PFSK-1 (cell line): ENCODE measurements around the gene TMEM54.

Experiments
- FOXP2 ChIP-seq: optimal IDR thresholded peaks from 2 replicates; pipeline ENCODE3; 2011; ENCODE audit warnings: borderline replicate concordance, control low read depth, inconsistent platforms; ENCODE audit not compliant: insufficient read depth; ENCODE audit errors: extremely low read length, extremely low read depth
- POLR2AphosphoS5 ChIP-seq: IDR thresholded peaks from 2 replicates; pipeline ENCODE4 v1.6.1; 2012; ENCODE audit warnings: low read depth, mild to moderate bottlenecking, control low read depth, low read length, moderate library complexity
- SIN3A ChIP-seq: IDR thresholded peaks from 2 replicates; pipeline ENCODE4 v1.6.1; 2012; ENCODE audit warnings: mild to moderate bottlenecking, low read length, moderate library complexity, borderline replicate concordance; ENCODE audit not compliant: insufficient read depth
- TAF1 ChIP-seq: IDR thresholded peaks from 2 replicates; pipeline ENCODE4 v1.6.1; 2012; ENCODE audit warnings: low read length, control low read depth, borderline replicate concordance; ENCODE audit not compliant: insufficient read depth
- TF ChIP-seq, protein P1 (sequence below), 2 experiments: IDR thresholded peaks; 2 replicates each; pipeline versions ENCODE4 v1.6.1 to v1.8.0; 2011 to 2012; ENCODE audit warnings: low read depth in 2 of 2, low read length in 2 of 2, control low read depth in 1 of 2, inconsistent platforms in 1 of 2, mild to moderate bottlenecking in 1 of 2, moderate library complexity in 1 of 2; ENCODE audit not compliant: insufficient read depth in 1 of 2

DNA sequence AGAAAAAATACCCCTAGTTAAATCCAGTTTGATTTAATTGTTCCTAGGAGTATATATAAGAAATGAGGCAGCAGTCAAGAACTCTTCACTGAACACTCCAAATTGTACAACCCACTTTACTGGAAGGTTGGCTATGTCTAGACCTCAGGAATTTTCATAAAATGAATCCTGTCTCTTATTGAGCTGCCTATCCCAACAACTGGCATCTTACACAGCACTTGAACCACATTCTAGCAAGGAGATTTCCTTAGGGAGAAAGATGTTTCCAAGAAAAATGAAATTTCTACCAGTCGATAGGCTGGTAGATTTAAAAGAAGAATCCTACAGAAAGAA is 47.2 kb upstream of the TMEM54 start:
- TF ChIP-seq, protein P1, sequence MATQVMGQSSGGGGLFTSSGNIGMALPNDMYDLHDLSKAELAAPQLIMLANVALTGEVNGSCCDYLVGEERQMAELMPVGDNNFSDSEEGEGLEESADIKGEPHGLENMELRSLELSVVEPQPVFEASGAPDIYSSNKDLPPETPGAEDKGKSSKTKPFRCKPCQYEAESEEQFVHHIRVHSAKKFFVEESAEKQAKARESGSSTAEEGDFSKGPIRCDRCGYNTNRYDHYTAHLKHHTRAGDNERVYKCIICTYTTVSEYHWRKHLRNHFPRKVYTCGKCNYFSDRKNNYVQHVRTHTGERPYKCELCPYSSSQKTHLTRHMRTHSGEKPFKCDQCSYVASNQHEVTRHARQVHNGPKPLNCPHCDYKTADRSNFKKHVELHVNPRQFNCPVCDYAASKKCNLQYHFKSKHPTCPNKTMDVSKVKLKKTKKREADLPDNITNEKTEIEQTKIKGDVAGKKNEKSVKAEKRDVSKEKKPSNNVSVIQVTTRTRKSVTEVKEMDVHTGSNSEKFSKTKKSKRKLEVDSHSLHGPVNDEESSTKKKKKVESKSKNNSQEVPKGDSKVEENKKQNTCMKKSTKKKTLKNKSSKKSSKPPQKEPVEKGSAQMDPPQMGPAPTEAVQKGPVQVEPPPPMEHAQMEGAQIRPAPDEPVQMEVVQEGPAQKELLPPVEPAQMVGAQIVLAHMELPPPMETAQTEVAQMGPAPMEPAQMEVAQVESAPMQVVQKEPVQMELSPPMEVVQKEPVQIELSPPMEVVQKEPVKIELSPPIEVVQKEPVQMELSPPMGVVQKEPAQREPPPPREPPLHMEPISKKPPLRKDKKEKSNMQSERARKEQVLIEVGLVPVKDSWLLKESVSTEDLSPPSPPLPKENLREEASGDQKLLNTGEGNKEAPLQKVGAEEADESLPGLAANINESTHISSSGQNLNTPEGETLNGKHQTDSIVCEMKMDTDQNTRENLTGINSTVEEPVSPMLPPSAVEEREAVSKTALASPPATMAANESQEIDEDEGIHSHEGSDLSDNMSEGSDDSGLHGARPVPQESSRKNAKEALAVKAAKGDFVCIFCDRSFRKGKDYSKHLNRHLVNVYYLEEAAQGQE (IDR thresholded peaks at IDR 0.05; ENCODE audit: insufficient read depth in 1 of 2, low read depth in 2 of 2, low read length in 2 of 2): no peak
- TF ChIP-seq POLR2AphosphoS5 (no peak), TAF1 (no peak), SIN3A (no peak), FOXP2 (no peak)
